ENCODE results near the gene NEU3.
"Not testable (repeated sequence)": the region's sequence is repeated elsewhere in the genome, so short reads cannot be mapped to it uniquely, and the experiment has no call there.

NEU3 gene

DNA sequence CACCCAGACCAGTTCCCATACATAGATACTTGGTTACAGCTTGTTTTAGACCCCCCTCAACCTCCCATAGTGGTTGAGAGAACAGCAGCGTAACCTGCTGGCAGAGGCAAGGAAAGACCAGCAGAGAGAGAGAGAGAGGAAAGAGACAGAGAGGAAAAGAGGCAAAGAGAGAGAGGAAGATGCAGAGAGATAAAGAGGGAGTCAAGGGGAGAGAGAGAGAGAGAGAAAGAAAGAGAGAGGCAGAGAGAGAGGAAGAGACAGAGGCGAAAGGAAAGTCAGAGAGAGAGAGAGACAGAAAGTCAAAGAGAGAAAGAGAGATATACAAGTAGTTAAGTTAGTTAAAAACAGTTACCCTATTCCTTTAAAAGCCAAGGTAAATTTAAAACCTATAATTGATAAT lies 52.5 kb downstream of the NEU3 start:
- no peak overlapping the region for H3K4me3 ChIP-seq (ENCODE audit: control insufficient read depth, low read depth, low read length)
- TF ChIP-seq, protein P1, sequence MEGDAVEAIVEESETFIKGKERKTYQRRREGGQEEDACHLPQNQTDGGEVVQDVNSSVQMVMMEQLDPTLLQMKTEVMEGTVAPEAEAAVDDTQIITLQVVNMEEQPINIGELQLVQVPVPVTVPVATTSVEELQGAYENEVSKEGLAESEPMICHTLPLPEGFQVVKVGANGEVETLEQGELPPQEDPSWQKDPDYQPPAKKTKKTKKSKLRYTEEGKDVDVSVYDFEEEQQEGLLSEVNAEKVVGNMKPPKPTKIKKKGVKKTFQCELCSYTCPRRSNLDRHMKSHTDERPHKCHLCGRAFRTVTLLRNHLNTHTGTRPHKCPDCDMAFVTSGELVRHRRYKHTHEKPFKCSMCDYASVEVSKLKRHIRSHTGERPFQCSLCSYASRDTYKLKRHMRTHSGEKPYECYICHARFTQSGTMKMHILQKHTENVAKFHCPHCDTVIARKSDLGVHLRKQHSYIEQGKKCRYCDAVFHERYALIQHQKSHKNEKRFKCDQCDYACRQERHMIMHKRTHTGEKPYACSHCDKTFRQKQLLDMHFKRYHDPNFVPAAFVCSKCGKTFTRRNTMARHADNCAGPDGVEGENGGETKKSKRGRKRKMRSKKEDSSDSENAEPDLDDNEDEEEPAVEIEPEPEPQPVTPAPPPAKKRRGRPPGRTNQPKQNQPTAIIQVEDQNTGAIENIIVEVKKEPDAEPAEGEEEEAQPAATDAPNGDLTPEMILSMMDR (conservative IDR thresholded peaks at IDR 0.05; ENCODE audit: control insufficient read depth, insufficient read depth, low read depth, low read length) = no peak
- DNase-seq (ENCODE audit: low read depth) = no peak

- H3K4me3 ChIP-seq (ENCODE audit: control insufficient read depth, low read depth, low read length); DNase-seq (ENCODE audit: low read depth): not testable (repeated sequence)
These were observed 53.1 kb downstream of the NEU3 start for GRCh38 chr11:75041821-75042220.

DNA sequence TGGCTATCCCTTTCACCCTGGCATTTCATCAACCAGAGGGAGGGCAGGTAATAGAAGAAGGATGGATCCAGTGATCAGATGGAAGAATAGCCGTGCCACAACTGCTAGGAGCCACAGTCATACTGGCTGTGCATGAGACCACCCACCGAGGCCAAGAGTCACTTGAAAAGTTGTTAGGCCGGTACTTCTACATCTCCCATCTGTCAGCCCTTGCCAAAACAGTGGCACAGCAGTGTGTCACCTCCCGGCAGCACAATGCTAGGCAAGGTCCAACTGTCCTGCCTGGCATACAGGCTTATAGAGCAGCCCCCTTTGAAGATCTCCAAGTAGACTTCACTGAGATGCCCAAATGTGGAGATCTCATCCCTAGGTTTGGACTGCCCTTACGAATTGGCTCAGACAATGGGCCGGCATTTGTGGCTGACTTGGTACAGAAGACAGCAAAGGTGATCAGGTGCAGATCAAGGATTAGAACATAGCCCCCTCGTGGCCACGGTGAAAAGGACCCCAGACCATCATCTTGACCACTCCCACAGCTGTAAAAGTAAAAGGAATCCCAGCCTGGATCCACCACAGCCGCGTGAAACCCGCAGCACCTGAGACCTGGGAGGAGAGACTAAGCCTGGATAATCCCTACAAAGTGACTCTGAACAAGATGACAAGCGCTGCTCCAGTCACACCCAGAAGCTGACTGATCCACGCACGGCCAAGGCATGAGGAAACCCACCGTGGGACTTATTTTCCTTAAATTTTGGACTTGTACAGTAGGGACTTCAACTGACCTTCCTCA lies 55.8 kb downstream of the NEU3 start:
- DNase-seq (ENCODE audit: low read depth); H3K4me3 ChIP-seq (ENCODE audit: control insufficient read depth, low read depth, low read length): not testable (repeated sequence)

- not testable (repeated sequence) for H3K4me3 ChIP-seq (ENCODE audit: control insufficient read depth, low read depth, low read length); DNase-seq (ENCODE audit: low read depth)
These were observed 57.9 kb downstream of the NEU3 start for GRCh38 chr11:75046668-75047067.

DNA sequence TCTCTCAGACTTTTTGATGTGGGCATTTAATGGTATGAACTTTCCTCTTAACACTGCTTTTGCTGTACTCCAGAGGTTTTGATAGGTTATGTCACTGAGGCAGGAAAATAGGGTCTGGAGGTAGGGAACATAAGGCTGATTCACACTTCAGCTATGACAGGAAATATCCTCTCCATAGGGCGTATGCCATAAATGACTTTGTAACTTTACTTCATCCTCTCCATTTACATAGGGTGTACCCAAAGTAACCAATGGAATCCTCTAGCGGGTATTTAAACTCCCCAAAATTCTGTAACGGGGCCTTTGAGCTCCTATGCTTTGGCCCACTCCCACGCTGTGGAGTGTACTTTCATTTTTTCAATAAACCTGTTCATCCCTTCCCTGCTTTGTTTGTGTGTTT lies 58.5 kb downstream of the NEU3 start:
- DNase-seq (ENCODE audit: low read depth) = no peak
- H3K4me3 ChIP-seq (ENCODE audit: control insufficient read depth, low read depth, low read length) = no peak overlapping the region
- TF ChIP-seq, protein P1 (conservative IDR thresholded peaks at IDR 0.05; ENCODE audit: control insufficient read depth, insufficient read depth, low read depth, low read length) = no peak

GRCh38 chr11:75049501-75050266 lies 61.0 kb downstream of the NEU3 start:
- not testable (repeated sequence) for DNase-seq (ENCODE audit: low read depth); H3K4me3 ChIP-seq (ENCODE audit: control insufficient read depth, low read depth, low read length)

- TF ChIP-seq, protein P1 (conservative IDR thresholded peaks at IDR 0.05; ENCODE audit: control insufficient read depth, insufficient read depth, low read depth, low read length) = no peak
- no peak for DNase-seq (ENCODE audit: low read depth)
- no peak overlapping the region for H3K4me3 ChIP-seq (ENCODE audit: control insufficient read depth, low read depth, low read length)
These were observed 61.8 kb downstream of the NEU3 start for GRCh38 chr11:75050516-75050915.

GRCh38 chr11:75051043-75051442 lies 62.3 kb downstream of the NEU3 start:
- TF ChIP-seq, protein P1 (conservative IDR thresholded peaks at IDR 0.05; ENCODE audit: control insufficient read depth, insufficient read depth, low read depth, low read length) = no peak
- no peak overlapping the region for H3K4me3 ChIP-seq (ENCODE audit: control insufficient read depth, low read depth, low read length)
- no peak for DNase-seq (ENCODE audit: low read depth)

DNA sequence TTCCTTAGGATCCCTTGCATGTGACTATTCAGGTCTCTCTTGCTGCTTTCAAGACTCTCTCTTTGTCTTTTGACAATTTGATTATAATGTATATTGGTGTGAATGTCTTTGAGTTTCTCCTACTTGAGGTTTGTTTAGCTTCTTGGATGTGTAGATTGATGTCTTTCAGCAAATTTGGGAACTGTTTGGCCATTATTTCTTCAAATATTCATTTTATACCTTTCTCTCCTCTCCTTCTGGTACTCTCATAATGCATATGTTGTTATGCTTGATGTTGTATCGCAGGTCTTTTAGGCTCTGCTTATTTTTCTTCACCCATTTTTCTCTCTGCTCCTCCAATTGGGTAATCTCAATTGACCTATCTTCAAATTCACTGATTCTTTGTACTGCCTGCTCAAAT lies 63.7 kb downstream of the NEU3 start:
- DNase-seq (ENCODE audit: low read depth) = no peak
- no peak overlapping the region for H3K4me3 ChIP-seq (ENCODE audit: control insufficient read depth, low read depth, low read length)
- TF ChIP-seq, protein P1 (conservative IDR thresholded peaks at IDR 0.05; ENCODE audit: control insufficient read depth, insufficient read depth, low read depth, low read length) = no peak

Data from fibroblast of mammary gland (primary cell).